Hematopoietic multipotent progenitor cell treated with erythropoietin and hydrocortisone succinate and interleukin-3 and kit ligand, for 4 days (in vitro differentiated cells): ENCODE measurements around the gene FGF14.
A peak's percentile ranks its signal among the peaks of the same experiment; 100 is the strongest.
"Not testable (repeated sequence)": the region's sequence is repeated elsewhere in the genome, so short reads cannot be mapped to it uniquely, and the experiment has no call there.

ENCODE experiments used
- DNase-seq: peaks from one replicate; pipeline ENCODE4 v3.0.0-alpha.2; 2015

FGF14 gene

DNA sequence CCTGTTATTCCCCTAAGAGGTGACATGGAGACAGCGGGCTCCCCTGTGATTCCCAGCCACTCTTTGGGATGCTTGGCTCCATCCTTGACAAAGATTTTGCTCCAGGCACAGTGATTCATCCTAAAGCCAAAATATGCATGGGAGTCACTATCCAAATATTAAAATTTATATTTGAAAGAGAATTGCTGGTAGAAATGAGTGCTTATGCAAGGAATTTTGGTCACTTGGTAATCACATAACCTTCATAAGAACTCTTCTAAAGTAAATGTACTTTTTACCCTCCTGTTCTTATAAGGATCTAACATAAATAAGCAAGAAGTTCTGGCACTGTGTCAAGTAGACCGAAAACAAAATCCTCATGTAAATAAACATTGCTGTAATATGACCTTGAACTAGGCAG lies 563.5 kb downstream of the FGF14 start:
- no peak for DNase-seq

DNA sequence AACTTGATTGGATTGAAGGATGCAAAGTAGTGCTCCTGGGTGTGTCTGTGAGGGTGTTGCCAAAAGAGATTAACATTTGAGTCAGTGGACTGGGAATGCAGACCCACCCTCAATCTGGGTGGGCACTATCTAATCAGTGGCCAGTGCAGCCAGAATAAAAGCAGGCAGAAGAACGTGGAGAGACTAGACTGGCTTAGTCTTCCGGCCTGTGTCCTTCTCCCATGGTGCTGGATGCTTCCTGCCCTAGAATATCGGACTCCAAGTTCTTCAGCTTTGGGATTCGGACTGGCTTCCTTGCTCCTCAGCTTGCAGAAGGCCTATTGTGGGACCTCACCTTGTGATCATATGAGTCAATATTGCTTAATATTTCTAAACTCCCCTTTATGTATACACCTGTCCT lies 564.1 kb downstream of the FGF14 start:
- not testable (repeated sequence) for DNase-seq

DNA sequence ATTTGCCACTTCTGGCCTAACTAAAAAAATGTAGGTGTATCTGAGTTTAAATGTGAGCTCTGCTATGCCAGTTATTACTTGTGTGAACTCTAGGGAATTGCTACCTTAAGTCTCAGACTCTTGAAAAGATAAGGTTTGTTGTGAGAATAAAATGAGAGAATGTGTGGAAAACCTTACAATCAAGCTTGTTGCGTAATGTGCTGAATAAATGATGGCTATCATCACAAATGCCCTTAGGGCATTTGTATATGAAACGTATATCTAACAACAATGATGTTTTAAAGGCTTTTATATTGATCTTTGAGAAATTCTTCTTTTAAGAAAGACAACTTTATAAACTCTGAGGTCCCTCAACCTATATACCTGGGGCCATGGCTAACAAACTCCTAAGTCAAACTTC lies 564.6 kb downstream of the FGF14 start:
- no peak for DNase-seq

DNA sequence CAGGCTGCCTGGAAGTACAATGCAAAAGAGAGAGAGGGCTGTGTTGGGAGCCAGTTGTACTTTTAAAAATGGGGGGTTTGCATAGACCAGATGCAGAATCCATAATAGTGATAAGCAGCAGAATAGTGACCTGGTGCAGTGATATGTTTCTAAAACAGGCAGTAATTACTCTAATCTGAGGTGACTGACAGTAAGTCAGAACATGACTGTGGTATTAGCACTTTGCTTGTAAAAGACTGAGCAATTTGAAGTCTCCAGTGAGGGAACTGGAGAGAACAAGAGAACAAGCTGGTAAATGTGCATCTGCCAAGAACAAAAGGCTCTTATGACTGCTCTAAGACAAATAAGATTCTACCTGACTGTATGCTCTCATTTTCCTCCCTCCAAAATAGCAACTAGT lies 565.9 kb downstream of the FGF14 start:
- no peak for DNase-seq

DNA sequence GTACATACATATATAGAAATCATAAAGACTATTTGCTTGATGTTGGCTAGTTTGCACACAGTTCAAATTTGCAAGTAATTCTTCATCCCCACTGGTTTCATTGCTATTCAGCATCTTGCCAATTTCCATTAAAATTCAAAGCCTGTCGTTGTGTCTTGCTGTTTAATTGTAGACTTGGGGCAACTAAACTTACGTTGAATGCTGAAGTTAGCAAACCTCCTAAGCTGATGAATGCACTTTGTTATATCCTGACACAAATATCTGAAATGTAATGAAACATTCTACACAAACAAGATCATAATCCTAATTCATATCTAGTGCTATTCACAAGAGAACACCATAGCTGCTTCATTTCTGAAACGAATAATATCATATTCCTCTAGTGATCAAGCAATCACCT lies 568.2 kb downstream of the FGF14 start:
- no peak for DNase-seq

DNA sequence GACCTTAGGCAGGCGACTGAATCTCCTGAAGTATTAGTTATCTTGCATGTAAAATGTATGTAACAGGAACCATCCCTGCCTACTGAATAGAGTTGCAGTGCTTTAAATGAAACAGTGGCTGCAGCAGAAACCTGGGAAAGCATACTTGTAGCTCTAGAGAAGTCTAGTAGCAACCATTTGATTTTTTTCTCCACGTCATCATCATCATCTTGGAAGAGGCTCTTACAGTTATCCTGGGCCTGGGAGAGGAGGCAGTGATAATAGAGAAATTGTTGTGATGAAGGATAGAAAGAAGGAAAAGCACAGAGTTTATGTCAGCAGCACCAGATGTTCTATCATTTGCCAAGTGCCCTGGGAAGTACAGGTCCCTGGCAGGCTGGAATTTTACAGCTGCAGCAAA lies 571.8 kb downstream of the FGF14 start:
- DNase-seq: no peak

DNA sequence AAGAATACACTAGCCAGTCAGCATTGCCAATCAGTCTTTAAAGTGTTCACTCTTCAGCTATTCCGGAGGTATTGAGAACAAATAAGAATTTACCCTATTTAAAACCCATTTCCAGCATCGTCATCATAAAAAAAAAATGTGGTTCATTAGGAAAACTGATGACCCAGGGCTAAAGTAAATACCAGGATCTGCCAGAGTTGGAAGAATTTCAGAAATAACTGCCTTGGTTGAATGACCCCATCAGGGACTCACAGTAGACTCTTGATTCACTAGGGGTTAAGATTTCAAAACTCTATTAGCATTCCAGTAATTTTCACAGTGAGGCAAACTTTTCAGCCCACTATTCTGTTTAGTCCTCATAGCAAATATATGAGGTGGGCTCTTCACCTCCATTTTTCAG lies 572.4 kb downstream of the FGF14 start:
- DNase-seq: no peak

DNA sequence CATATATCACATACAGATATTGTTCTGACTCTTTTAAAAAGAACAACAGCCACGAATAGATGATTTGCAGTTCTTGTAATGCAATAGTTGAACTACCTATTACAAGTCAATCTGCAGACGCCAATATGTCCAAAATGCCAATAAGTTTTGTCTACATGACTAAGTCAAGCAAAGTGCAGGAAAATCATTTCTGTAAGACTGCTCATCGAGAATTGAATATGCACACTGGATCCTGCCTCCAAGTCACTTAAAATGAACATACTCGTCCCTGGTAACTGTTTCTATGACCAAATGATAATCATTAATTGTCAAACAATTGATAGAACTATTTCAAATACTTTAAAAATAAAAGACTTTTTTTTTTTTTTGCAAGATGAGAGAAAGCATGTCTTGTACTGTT lies 573.7 kb downstream of the FGF14 start:
- no peak for DNase-seq

DNA sequence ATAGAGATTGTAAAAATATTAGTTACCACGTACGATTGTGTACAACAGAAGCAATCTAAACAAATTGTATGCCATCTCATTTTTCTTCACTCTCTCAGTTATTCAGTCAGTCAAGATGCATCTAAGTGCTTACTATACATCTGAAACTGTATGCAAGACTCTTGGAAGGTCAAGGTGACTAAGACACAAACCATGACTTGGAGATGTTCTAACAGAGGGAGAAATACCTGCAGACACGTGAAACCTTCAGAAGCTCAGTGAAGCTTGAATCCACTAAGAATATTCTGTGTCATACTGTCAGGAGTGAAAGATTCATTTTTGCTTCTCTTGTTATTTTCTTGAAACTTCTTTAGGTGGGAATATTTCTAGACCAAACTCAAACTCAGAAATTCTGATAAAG lies 584.0 kb downstream of the FGF14 start:
- no peak for DNase-seq

DNA sequence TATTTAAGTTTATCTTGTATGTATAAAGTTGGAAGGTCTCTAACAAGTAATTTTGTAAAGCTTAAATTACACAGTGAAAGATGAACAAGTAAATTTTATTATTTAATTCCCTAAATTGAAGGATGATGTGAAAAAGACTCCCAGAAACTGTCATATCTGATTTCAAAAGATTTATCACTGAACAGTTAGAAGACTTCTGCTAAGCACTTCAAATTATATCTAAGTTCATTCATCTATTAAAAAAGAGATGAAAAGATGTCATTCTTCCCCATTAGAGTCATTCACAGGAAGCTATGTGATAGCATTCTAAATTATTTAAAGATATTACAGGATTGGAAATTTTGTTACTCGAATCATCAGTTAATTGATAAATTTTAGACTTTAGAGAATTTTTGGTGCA lies 590.0 kb downstream of the FGF14 start:
- DNase-seq: no peak

DNA sequence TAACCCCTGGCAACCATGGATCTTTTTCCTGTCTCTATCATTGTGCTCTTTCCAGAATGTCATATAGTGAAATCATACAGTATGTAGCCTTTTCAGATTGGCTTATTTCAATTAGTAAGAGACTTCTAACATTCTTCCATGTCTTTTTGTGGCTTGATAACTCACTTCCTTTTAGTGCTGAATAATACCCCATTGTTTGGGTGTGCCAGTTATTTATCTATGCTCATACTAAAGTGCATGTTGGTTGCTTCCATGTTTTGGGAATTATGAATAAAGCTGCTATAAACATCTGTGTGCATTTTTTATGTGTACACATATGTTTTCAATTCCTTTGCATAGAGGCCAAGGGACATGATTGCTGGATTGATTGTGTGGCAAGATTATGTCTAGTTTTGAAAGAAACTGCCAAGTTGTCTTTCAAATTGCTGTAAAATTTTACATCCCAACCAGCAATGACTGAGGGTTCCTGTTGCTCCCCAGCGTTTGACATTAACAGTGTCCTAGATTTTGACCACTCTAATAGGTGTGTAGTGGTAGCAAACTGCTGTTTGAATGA lies 590.5 kb downstream of the FGF14 start:
- DNase-seq: no peak

DNA sequence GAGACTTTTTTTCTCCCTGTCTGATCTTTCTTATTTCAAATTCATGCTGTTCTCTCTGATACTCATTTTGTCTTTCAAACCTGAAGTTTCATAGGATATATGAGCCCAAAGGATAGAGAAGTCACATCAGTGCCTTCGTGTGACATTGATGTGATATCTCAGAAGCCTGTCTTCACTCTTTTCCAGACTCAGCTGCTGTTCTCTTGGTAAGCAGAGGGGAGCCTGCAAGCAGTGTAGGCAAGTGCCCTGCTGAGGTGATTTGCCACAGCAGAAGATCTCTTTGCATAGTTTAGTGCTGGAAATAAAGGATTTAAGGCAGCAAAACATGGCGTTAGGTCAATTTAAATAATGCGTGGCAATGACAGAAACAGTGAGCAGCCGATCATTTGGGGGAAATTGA lies 602.7 kb downstream of the FGF14 start:
- no peak for DNase-seq

DNA sequence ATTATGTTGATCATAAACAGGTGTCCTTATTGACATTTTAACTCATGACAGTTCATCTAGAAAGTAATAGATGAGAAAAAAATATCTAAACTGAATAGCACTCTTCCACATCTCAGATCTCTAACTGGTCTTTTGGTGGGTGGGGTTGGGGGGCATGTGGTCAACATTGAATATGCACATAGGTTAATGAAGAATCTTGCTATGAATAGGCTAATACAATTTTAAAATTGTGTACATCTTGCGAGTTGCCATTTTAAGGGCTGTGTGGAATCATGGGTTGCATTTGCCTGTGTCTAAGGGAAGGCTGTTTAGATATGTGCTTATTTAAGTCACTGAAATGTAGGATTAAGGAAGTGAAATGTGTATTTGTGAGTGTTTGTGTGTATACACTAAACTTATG lies 603.4 kb downstream of the FGF14 start:
- no peak for DNase-seq

DNA sequence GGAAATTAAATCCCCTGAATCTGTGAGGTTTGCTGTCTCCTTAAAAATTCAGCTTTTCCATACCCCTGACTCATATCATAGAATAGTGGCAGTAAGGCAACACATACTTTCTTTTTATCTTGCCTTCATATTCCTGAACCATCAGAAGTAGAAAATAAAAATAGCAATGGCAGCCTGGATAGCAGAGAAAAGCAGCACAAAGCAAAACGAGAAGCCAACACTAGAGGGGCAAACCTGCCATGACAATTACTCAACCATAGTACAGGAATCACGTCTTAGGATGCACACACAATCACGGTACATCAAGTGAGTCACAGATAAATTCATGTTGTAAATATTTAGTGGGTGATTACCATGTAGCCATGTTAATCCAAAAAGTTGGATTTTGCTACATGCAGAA lies 606.4 kb downstream of the FGF14 start:
- no peak for DNase-seq

DNA sequence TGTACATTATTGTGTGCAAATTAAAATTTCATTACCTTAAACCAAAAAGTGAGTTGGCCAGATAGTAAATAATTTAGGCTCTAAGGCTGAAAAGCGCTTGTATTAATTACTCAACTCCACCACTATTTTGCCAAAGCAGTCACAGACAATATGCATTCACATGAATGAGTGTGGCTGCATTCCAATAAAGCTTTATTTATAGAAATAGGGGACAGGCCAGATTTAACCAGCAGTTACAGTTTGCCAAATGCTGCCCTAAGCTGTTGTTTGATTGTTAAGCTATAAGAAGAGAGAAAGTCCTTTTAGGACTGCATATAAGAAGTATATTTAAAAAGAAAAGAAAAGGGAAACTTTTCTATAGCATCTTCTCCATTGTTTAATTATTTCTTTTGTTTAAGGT lies 606.8 kb downstream of the FGF14 start:
- DNase-seq: no peak

DNA sequence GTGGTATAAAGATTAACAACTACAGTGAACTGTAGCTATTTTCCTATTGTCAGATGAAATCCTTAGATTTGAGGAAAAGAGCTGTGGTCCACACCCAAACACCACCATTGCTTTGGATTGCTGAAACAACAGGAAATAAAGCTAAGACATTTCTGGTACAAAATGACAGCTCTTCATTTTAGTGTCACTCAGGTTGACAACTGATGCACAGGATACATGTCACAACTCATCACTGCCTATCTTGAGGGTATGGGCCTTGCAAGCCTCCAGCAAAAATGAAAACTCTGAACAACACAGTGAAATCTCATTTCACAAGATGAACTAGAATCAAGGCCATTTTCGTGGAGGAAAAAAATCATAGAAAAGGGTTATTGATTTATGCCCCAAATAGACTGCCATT lies 609.7 kb downstream of the FGF14 start:
- DNase-seq: no peak

DNA sequence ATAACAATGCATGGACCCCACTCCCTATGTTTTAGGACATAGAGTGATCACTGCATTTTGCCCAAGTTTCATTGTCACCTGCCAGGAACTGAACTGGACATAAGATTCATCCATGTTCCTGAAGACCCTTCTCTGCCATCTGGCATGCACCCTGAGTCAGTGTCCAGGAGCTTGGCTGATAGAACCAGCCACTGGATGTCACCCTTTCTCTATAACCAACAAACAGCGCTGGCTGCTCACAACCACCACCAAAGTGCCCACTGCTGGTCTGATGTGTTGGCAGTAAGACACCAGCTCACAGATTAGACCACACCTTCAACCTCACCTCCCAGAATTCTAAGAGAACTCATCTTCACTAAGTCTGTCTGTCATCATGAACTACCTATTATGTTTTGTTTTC lies 616.0 kb downstream of the FGF14 start:
- peak; percentile 10 for DNase-seq

DNA sequence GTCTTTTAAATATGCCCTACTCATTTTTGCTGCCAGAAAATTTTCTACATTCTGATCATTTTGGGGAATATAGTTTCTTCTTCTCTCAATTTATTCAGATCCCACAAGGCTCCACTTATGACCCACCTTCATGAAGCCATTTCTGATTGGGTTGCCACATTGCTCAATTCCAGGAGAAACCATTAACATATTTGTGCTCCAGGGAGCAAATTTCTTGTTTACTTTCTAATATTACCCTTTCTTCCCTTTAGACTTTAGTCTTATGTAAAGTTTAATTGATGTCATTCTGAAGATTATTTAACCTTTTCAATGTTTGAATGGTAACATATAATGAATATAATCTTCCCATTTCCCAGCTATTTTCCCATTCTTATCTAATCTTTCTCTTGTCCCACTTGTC lies 617.5 kb downstream of the FGF14 start:
- no peak for DNase-seq

DNA sequence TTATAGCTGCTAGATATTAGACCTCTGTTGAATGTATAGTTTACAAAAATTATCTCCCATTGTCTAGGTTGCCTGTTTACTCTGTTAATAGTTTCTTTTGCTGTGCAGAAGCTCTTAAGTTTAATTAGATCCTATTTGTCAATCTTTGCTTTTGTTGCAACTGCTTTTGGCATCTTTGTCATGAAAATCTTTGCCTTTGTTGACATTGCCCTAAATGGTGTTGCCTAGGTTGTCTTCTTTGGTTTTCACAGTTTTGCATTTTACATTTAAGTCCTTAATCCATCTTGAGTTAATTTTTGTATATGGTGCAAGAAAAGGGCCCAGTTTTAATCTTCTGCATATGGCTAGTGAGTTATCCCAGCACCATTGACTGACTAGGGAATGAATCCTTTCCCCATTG lies 618.3 kb downstream of the FGF14 start:
- DNase-seq: no peak

DNA sequence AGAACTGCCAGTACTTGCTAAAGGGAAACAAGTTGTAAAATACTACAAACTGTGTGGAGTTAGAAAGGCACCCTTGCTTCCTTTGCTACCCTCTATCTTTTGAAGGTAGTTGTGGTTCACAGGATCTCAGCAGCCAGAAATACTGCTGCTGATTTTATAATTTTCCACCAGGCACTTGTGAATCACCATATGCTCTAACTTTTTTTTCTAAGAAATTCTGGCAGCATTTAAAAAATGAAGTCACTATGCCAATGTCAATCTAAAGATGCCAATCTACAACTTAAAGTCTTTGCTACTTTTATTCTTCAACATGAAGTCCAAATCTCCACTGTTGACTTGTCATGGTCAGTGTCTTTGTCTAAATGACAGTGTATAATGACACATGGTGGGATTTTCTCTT lies 621.6 kb downstream of the FGF14 start:
- no peak for DNase-seq

DNA sequence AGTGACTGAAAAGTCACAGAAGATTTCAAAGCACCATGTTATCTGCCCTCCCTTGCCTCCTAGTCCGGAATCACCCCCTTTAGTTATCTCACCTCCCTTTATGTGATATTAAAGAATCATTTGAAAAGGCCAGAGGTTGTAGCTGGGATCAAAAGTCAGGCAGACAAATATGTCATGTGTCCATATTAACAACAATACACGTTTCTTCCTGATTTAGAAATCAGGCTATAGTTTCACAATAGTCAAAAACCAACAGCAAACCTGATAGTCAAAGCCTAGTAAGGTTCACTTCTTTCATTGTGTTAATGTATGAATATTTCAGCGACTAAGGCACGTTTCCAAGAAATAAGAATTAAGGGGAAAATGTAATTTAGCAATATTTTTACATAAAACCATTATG lies 622.7 kb downstream of the FGF14 start:
- DNase-seq: no peak

DNA sequence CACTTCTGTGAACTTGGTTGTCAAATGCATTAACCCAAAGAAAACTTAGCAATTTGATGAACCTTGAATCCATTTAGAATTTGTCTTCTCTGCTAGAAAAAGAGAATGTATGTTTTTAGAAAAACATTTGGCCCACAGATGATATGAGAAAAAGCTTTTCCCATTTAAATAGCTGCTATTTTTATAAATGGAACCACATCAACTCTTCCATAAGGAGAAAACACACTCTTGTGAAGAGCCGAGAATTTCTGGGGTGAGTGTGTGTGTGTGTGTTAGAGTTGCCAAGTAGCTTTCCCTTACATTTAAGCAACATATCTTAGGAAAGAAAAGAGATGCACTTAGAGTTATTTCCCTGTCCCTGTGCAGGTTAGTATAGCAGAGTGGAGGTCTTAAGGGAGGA lies 626.6 kb downstream of the FGF14 start:
- no peak for DNase-seq

DNA sequence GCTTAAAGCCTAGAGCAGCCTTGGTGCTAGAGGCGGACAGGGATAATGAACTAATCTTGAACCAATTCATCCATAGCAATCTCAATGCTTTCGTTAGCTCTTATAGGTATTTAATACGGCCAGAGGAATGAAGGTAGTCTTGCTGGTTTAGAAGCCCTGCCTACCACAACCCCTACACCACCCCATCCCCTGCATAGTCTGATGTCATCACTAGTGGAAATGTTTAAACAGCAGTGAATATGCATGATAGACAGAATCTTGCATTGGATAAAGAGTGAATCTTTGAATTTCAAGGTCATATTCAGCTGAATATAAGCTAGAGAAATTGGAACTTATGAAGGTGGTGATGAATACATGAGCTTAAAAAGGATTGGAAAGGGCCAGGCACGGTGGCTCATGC lies 627.5 kb downstream of the FGF14 start:
- no peak for DNase-seq

DNA sequence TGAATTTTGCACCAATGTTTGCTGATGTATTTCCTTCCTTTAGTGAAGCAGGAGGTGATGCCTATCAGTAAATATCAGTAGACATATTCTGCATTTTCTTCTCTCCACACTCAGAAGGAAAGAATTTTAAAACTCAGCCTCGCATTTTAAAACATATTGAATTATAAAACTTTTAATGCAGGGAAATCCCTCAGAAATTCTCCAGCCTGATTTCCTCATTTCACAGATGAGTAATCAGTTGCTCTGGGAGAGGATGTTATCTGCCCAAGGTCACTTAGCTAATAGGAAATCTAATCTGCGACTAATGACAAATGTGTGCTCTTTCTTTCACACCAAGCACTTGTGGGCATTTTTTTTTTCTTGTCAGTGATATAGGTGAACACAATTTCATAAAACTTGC lies 628.8 kb downstream of the FGF14 start:
- DNase-seq: no peak

DNA sequence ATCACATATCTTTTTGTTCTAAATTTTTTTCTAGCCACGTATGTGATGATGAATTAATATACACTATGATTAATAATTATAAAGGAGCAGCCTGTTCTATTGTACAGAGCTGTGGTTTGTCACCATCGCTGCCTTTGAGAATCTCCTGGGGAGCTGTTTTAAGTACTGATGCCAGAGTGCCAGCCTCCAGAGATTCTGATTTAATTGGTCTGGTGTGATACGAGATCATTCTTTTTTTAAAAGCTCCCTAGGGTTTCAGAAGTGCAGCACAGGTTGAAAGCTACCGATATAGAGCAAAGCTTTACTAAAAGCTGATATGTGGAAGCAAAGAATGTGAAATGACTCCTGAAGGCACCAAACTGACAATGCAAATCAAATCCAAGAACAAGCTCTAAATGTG lies 634.7 kb downstream of the FGF14 start:
- DNase-seq: no peak

DNA sequence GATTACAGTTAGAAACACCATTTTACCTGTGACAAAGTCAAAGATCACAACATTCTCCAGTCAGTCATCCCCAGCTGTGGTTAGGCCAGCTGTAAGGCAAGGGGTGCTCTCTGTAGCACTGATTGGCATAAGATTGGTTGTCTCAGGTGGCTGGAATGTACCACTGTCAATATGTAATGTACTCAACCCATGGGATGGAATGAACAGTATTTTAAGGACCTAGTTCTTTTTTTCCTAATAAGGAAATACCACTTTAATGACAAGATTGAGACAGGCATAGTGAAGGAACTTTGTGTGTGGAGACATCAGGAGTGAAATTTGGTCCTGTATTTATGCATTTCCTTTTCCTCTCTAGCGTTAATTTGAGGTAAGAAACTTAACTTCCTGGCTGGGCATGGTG lies 638.7 kb downstream of the FGF14 start:
- DNase-seq: no peak
